Naive thymus-derived CD8-positive, alpha-beta T cell (primary cell): ENCODE data around the gene PEX19. TPM values are rescaled to one million over a fixed set of nuclear protein-coding genes. Genes with fewer than 3 reads are reported as not detected.

ENCODE experiments used
- ATAC-seq, 2 donors: fragments of 150-1000 bp; cut with Tn5 transposase in 1 of 2; sonication (Bioruptor Pico), chemical (Tn5 transposase) in 1 of 2; 1 replicate in 1 of 2; 2 replicates in 1 of 2; pipeline ENCODE4 v1.10.0; 2021; ENCODE audit warnings: mild to moderate bottlenecking in 2 of 2, moderate library complexity in 2 of 2
- POLR2A ChIA-PET: fragments of 350-600 bp; sonication (Branson Sonifier 250); formaldehyde crosslinking; loops from one replicate; lab custom pipeline; 2021; ENCODE audit warnings: antibody characterized with exemption; lab: Charles Lee
- DNase-seq, 10 donors: peaks; one replicate each; pipeline versions ENCODE4 v3.0.0 to v3.0.0-alpha.2; 2020 to 2022
- H3K27ac Mint-ChIP-seq, 10 donors: one replicate each; pipeline ENCODE4 v1.8.0; 2020 to 2022; ENCODE audit warnings: mild to moderate bottlenecking in 10 of 10, mixed read lengths in 10 of 10, moderate library complexity in 4 of 10, inconsistent platforms in 1 of 10
- H3K27me3 Mint-ChIP-seq, 5 donors: one replicate each; pipeline ENCODE4 v1.8.0; 2021 to 2022; ENCODE audit warnings: mixed read lengths in 5 of 5
- H3K36me3 Mint-ChIP-seq, 3 donors: one replicate each; pipeline ENCODE4 v1.8.0; 2020 to 2022; ENCODE audit warnings: mixed read lengths in 3 of 3, mild to moderate bottlenecking in 2 of 3, inconsistent platforms in 1 of 3
- H3K4me1 Mint-ChIP-seq, 4 donors: one replicate each; pipeline ENCODE4 v1.8.0; 2021 to 2022; ENCODE audit warnings: mixed read lengths in 4 of 4
- H3K4me3 Mint-ChIP-seq, 10 donors: one replicate each; pipeline ENCODE4 v1.8.0; 2020 to 2022; ENCODE audit warnings: mild to moderate bottlenecking in 10 of 10, mixed read lengths in 10 of 10, moderate library complexity in 6 of 10, inconsistent platforms in 1 of 10
- H3K9me3 Mint-ChIP-seq, 9 donors: one replicate each; pipeline ENCODE4 v1.8.0; 2020 to 2022; ENCODE audit warnings: mixed read lengths in 9 of 9, mild to moderate bottlenecking in 3 of 9, inconsistent platforms in 1 of 9, moderate library complexity in 1 of 9
- polyA plus RNA-seq, 3 donors: library from polyadenylated mRNA; unstranded; fragments of 300-500 nt; fragmentation: Illumina TruSeq; gene quantifications; one replicate each; pipeline ENCODE4 v1.2.3, GENCODE V29; 2021
- total RNA-seq, 8 experiments: library from RNA in 2 of 8; stranded (reverse) in 2 of 8; gene quantifications; one replicate each; pipeline ENCODE4 v1.2.3 and lab custom pipeline; 2021 to 2026

PEX19 gene
- total and polyA plus RNA-seq, 5 experiments from 2014 or later = 49.7 to 72.1 (median 56.2) TPM

- POLR2A ChIA-PET = no interaction called here
- no peaks in the 10 kb centered on the region for H3K36me3 Mint-ChIP-seq
- peaks cover 2 to 15% (median 8%) of the 10 kb centered on the region in 4 donors for H3K4me1 Mint-ChIP-seq
- no peaks in the 10 kb centered on the region for H3K9me3 Mint-ChIP-seq
- H3K4me3 Mint-ChIP-seq = no peak overlapping the region
- H3K27me3 Mint-ChIP-seq = no peaks in the 10 kb centered on the region
- ATAC-seq (no peak), DNase-seq (no peak)
- peak overlapping the region in 1 of 10 donors; percentile 51 for H3K27ac Mint-ChIP-seq
Measured at GRCh38 chr1:160267284-160267991, 17.5 kb downstream of the PEX19 start.

DNA sequence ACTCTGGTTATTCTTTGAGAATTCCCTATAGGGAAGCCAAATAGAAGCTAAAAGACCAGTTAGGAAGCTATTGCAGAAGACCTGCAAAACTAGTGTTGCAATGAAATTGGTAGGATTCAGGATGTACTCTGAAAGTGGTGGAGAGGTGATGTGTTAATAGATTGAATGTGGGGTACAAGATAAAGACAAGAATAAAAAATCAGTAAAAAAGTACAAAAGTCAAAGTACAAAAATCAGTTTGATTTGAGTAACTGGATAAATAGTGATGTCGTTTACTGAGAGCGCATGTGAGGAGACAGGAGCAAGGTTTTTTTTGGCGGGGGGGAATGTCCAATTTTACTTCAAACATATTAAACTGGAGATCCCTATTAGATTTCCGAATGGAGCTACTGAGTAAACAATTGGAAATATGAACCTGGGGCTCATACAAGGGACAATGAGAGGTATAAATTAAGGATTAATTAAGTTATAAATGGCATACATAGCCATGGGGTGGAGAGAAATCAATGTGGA lies 20.1 kb downstream of the PEX19 start:
- DNase-seq (no peak), ATAC-seq (no peak)
- Mint-ChIP-seq H3K27ac (peak overlapping the region in 2 of 10 donors; percentile 6 to 35), H3K27me3 (no peaks in the 10 kb centered on the region), H3K4me1 (peaks cover 10 to 36% (median 22%) of the 10 kb centered on the region in 4 donors), H3K4me3 (no peak overlapping the region), H3K9me3 (no peaks in the 10 kb centered on the region), H3K36me3 (peaks cover 0 to 2% (median 0%) of the 10 kb centered on the region in 3 donors)
- POLR2A ChIA-PET = interaction anchor here (5.5 kb wide), 1 partner anchor 20 kb away, joined by 47 read pairs; the partner anchor contains the start of gene PEX19

DNA sequence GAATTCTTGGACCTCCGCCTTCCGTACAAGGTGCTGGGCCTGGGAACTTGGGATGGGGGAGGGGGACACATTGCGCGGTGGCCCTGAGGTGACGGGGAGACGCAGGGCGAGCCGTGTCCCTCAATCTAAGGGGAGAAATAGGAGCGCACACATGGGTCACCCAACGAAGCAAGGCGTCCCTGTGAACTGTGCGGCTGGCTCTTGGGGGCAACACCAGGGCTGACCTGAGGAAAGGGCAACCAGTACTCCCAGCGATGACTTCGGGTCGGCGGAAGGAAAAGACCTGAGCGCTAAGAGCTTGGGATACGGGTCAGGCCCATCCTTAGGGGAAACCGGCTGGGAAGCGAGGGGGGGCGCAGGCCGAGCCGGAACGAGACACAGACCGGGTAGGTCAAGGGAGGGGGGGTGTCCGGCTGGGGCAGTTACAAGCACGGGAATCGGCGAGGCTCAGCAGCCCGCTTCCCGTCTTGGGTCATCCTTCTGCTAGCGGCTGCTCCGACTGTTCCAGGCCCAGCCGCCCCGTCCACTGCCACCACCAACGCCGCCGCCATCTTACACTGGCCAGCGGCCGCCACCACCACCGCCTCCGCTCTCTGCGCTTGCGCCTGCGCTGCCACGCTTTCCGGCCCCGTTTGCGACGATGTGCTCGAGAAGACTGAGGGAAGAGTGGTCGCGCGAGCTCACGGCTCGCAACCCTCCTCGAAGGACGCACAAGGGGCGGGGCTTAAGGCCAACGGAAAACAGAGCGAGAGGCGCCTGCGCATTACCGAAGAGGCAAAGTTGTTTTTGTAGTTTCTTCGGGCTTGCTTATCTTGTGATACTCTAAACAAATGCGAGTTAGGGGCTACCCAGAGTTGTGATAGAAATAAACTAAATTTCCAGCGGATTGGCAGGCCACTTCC lies 22.8 kb downstream of the PEX19 start, which contains the start of gene DCAF8:
Gene DCAF8 (minus strand): TSS at position 657 of the 902 bp plus-strand sequence. CDS start 18,541 bp downstream, outside the sequence.
- ATAC-seq = peak; percentile 85 to 87
- POLR2A ChIA-PET = interaction anchor here (0.6 to 5.5 kb wide), 19 partner anchors 9 to 230 kb away, joined by 3 to 47 read pairs (median 5); partner anchors contain the start of genes IGSF8, PEA15, PEX19 and PIGM
- peaks cover 0 to 17% (median 2%) of the 10 kb centered on the region in 3 donors for H3K36me3 Mint-ChIP-seq
- DNase-seq = peak; percentile 92 to 99 (median 96)
- no peaks in the 10 kb centered on the region for H3K9me3 Mint-ChIP-seq
- no peaks in the 10 kb centered on the region for H3K27me3 Mint-ChIP-seq
- H3K27ac Mint-ChIP-seq = peak within 1 kb of the TSS; percentile 96 to 100 (median 98)
- peaks cover 16 to 54% (median 45%) of the 10 kb centered on the region in 4 donors for H3K4me1 Mint-ChIP-seq
- peak within 1 kb of the TSS; percentile 95 to 99 (median 97) for H3K4me3 Mint-ChIP-seq

DNA sequence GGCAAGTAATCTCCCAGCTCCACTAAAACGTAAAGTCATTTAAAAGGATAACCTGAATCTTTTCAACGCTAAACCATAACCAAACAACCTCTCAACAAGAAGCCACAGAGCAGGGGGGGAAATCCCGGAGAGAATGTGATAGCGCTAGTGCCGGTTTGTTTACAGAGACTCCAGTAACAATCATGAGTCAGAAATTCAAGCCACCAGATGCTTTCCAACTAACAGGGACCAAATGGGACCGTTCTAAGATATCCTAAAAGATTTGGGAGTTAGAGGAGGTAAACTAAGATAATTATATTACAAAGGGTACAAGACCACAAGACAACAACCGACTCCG lies 23.4 kb downstream of the PEX19 start:
- peaks cover 0 to 17% (median 2%) of the 10 kb centered on the region in 3 donors for H3K36me3 Mint-ChIP-seq
- no peaks in the 10 kb centered on the region for H3K9me3 Mint-ChIP-seq
- peaks cover 16 to 59% (median 48%) of the 10 kb centered on the region in 4 donors for H3K4me1 Mint-ChIP-seq
- peak overlapping the region; percentile 96 to 100 (median 98) for H3K27ac Mint-ChIP-seq
- DNase-seq = peak; percentile 32 to 85 (median 76)
- no peaks in the 10 kb centered on the region for H3K27me3 Mint-ChIP-seq
- H3K4me3 Mint-ChIP-seq = peak overlapping the region; percentile 95 to 99 (median 97)
- peak; percentile 70 to 71 for ATAC-seq
- POLR2A ChIA-PET = interaction anchor here (0.6 to 5.5 kb wide), 13 partner anchors 9 to 163 kb away, joined by 3 to 47 read pairs (median 5); partner anchors contain the start of genes IGSF8, PEA15 and PEX19

- H3K27me3 Mint-ChIP-seq = no peaks in the 10 kb centered on the region
- peak overlapping the region; percentile 95 to 99 (median 97) for H3K4me3 Mint-ChIP-seq
- DNase-seq (no peak), ATAC-seq (no peak)
- H3K9me3 Mint-ChIP-seq = no peaks in the 10 kb centered on the region
- H3K4me1 Mint-ChIP-seq = peaks cover 16 to 66% (median 54%) of the 10 kb centered on the region in 4 donors
- POLR2A ChIA-PET = interaction anchor here (0.7 to 5.5 kb wide), 9 partner anchors 8 to 163 kb away, joined by 3 to 47 read pairs (median 4); partner anchors contain the start of genes IGSF8, PEA15 and PEX19
- peak overlapping the region; percentile 96 to 100 (median 98) for H3K27ac Mint-ChIP-seq
- peaks cover 0 to 22% (median 2%) of the 10 kb centered on the region in 3 donors for H3K36me3 Mint-ChIP-seq
Measured at GRCh38 chr1:160260406-160261382, 24.2 kb downstream of the PEX19 start.

DNA sequence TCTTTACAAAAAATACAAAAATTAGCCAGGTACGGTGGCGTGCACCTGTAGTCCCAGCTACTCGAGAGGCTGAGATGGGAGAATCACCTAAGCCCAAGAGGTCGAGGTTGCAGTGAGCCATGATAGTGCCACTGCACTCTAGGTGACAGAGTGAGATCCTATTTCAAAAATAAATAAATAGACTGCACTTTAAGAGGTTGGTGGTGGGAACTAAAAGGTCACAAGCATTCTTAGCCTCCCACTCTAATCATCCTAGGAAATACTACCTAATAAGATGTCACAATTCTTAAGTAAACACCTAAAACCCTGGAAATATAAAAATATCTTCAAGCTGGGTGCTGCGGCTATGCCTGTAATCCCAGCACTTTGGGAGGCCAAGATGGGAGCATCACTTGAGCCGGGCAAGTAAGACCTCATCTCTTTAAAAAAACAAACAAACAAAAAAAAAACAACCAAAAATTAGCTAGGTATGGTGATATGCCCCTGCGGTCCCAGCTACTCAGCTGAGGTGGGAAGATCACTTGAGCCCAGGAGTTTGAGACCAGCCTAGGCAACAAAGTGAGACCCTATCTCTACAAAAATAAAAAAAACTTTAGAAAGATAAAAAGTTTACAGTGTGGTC lies 26.6 kb downstream of the PEX19 start:
- H3K36me3 Mint-ChIP-seq = peaks cover 0 to 34% (median 2%) of the 10 kb centered on the region in 3 donors
- H3K9me3 Mint-ChIP-seq = no peaks in the 10 kb centered on the region
- H3K27ac Mint-ChIP-seq = peak overlapping the region in 4 of 10 donors; percentile 20 to 97 (median 62)
- ATAC-seq (no peak), DNase-seq (no peak)
- POLR2A ChIA-PET = interaction anchor here (0.9 kb wide), 1 partner anchor 27 kb away, joined by 3 read pairs; the partner anchor contains the start of gene PEX19
- H3K4me1 Mint-ChIP-seq = peaks cover 15 to 60% (median 51%) of the 10 kb centered on the region in 4 donors
- no peak overlapping the region for H3K4me3 Mint-ChIP-seq
- H3K27me3 Mint-ChIP-seq = no peaks in the 10 kb centered on the region

DNA sequence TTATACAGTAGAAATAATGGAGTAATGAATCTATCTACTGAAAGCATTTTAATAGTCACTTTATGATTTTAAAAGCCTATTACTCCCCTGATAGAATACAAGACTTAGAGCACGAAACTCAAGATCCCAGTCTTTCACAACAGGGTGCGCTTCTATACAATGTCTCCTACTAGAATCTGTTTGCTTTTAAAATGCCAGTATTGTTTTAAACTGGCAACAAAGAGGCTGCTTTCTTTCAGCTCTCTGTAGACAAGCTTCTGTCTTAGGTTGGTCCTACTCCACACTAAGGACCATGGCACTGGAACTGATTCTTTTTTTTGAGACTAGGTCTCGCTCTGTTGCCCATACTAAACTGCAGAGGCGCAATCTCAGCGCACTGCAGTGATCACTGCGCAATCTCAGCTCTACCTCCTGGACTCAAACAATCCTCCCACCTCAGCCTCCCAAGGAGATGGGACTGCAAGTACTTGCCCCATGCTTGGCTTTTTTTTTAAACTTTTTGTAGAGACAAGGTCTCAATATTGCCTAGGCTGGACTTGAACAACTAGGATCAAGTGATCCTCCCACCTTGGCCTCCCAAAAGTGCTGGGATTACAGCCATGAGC lies 27.4 kb downstream of the PEX19 start:
- Mint-ChIP-seq H3K36me3 (peaks cover 0 to 42% (median 4%) of the 10 kb centered on the region in 3 donors), H3K4me3 (peak overlapping the region in 1 of 10 donors; percentile 38), H3K27ac (peak overlapping the region in 7 of 10 donors; percentile 14 to 90 (median 68)), H3K9me3 (no peaks in the 10 kb centered on the region), H3K27me3 (no peaks in the 10 kb centered on the region), H3K4me1 (peaks cover 19 to 55% (median 49%) of the 10 kb centered on the region in 4 donors)
- POLR2A ChIA-PET = no interaction called here
- DNase-seq (no peak), ATAC-seq (no peak)

DNA sequence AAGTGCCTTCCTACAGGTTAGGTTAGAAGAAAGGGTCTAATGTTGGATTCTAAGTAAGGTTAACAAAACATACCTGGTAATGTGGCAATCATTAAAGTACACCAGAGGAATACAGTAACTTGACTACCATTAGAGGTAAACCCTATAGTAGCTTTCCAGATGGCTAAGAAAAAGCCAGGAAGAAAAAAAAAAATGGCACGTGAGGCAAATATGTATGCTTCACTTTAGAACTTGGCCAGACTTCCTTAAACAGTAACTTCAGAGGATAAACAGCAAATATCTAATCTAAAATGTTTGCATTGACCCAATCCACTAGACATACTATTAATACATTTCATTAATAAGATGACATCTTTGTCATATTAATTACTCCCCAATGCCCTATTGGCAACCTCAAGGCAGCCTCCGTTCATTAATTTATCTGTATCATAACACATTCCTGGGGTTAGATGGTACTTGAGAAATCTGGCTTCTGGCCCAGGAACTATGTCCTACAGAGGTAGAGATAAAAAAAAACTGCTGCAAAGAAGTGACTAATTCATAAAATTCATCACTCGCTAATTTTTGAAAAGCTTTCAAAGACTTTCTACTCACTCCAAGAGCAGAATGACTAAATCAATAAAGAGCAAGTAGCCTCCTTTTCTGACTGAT lies 28.4 kb downstream of the PEX19 start:
- no peak overlapping the region for H3K4me3 Mint-ChIP-seq
- H3K27me3 Mint-ChIP-seq = no peaks in the 10 kb centered on the region
- H3K4me1 Mint-ChIP-seq = peaks cover 21 to 57% (median 52%) of the 10 kb centered on the region in 4 donors
- peak overlapping the region in 5 of 10 donors; percentile 18 to 41 (median 27) for H3K27ac Mint-ChIP-seq
- peaks cover 0 to 49% (median 5%) of the 10 kb centered on the region in 3 donors for H3K36me3 Mint-ChIP-seq
- H3K9me3 Mint-ChIP-seq = no peaks in the 10 kb centered on the region
- DNase-seq (no peak), ATAC-seq (no peak)
- POLR2A ChIA-PET = no interaction called here

DNA sequence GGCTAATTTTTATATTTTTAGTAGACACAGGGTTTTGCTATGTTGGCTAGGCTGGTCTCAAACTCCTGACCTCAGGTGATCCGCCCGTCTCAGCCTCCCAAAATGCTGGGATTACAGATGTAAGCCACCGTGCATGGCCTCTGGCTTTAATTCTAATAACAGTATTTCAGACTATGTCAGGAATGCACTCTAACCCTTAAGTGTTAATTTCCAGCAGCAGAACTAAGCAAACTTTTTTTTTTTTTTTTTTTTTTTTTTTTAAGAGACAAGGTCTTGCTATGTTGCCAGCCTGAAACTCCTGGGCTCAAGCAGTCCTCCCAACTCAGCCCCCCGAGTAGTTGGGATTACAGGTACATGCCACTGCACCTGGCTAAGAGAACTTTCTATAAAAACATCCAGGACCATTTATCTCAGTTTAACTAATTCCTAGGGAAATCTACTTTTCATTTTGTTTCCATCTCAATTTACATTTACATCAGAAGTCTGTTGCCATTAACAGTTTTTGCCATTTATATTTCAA lies 29.1 kb downstream of the PEX19 start:
- POLR2A ChIA-PET = no interaction called here
- Mint-ChIP-seq H3K27ac (peak overlapping the region in 1 of 10 donors; percentile 27), H3K4me1 (peaks cover 21 to 51% (median 49%) of the 10 kb centered on the region in 4 donors)

More for the DNA sequence above, 29.1 kb downstream of the PEX19 start:
- ATAC-seq (no peak), DNase-seq (no peak)
- Mint-ChIP-seq H3K4me3 (no peak overlapping the region), H3K36me3 (peaks cover 0 to 51% (median 5%) of the 10 kb centered on the region in 3 donors), H3K27me3 (no peaks in the 10 kb centered on the region), H3K9me3 (no peaks in the 10 kb centered on the region)
